HL-60 (cell line): Measurements from ENCODE around the gene MSI2.

Experiments
- GABPA ChIP-seq: IDR thresholded peaks from 2 replicates; pipeline ENCODE4 v1.6.1; 2012; ENCODE audit warnings: low read depth
- TF ChIP-seq, protein P1 (sequence below): IDR thresholded peaks from one replicate; pipeline ENCODE4 v1.5.1; 2011; ENCODE audit warnings: low read length, control low read depth, inconsistent platforms; ENCODE audit not compliant: insufficient read depth

DNA sequence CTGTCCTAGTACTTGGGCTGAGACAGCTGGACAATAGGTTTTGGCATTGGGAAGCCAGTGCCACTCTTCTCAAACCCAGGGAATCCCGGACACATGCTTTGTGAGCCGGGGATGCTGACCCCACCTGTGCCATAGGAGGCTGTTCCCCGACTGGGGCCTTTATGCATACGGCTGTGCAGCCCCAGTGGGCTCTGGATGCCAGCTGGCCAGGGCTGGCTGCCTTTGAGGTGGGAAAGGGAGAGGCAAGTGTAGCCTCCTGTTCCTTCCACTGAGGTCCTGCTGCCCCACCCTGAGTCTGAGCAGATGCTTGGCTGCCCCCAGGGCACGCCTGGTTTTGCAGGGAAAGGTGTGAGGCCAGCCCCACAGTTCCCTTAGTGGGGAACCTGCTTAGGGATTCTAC, 383.1 kb downstream of the MSI2 start:
- TF ChIP-seq, protein P1, sequence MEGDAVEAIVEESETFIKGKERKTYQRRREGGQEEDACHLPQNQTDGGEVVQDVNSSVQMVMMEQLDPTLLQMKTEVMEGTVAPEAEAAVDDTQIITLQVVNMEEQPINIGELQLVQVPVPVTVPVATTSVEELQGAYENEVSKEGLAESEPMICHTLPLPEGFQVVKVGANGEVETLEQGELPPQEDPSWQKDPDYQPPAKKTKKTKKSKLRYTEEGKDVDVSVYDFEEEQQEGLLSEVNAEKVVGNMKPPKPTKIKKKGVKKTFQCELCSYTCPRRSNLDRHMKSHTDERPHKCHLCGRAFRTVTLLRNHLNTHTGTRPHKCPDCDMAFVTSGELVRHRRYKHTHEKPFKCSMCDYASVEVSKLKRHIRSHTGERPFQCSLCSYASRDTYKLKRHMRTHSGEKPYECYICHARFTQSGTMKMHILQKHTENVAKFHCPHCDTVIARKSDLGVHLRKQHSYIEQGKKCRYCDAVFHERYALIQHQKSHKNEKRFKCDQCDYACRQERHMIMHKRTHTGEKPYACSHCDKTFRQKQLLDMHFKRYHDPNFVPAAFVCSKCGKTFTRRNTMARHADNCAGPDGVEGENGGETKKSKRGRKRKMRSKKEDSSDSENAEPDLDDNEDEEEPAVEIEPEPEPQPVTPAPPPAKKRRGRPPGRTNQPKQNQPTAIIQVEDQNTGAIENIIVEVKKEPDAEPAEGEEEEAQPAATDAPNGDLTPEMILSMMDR = no peak
- no peak for TF ChIP-seq GABPA
